Endodermal cell (in vitro differentiated cells): ENCODE results near the gene ZC3HAV1L. TPM values are rescaled to one million over a fixed set of nuclear protein-coding genes. Genes with fewer than 3 reads are reported as not detected.

Experiments
- DNase-seq: peaks from one replicate; pipeline ENCODE4 v3.0.0-alpha.2; 2017
- H3K27ac ChIP-seq: 2 replicates; pipeline ENCODE4 v1.5.1; 2013; ENCODE audit warnings: mild to moderate bottlenecking, low read depth, low read length, moderate library complexity
- H3K27me3 ChIP-seq: 2 replicates; pipeline ENCODE4 v1.6.1; 2013; ENCODE audit warnings: mild to moderate bottlenecking, low read length, moderate library complexity; ENCODE audit not compliant: insufficient read depth, control insufficient read depth, poor library complexity, severe bottlenecking
- H3K36me3 ChIP-seq: 2 replicates; pipeline ENCODE4 v1.7.0; 2013; ENCODE audit warnings: mild to moderate bottlenecking, low read length, moderate library complexity; ENCODE audit not compliant: control insufficient read depth, insufficient read depth
- H3K4me1 ChIP-seq: one replicate; pipeline ENCODE4 v1.7.0; 2013; ENCODE audit warnings: low read length; ENCODE audit not compliant: control insufficient read depth, insufficient read depth
- H3K4me3 ChIP-seq: 2 replicates; pipeline ENCODE4 v1.5.1; 2013; ENCODE audit warnings: mild to moderate bottlenecking, low read length, moderate library complexity
- H3K9ac ChIP-seq: 2 replicates; pipeline ENCODE4 v1.6.1; 2013; ENCODE audit warnings: mild to moderate bottlenecking, low read length, moderate library complexity; ENCODE audit not compliant: poor library complexity, severe bottlenecking; ENCODE audit errors: extremely low read depth
- H3K9me3 ChIP-seq: 2 replicates; pipeline ENCODE4 v1.6.1; 2013; ENCODE audit warnings: mild to moderate bottlenecking, low read length, moderate library complexity; ENCODE audit not compliant: control insufficient read depth
- H3K27ac Mint-ChIP-seq: 2 replicates; pipeline ENCODE4 v1.8.0; 2020; ENCODE audit warnings: mixed read lengths
- H3K27me3 Mint-ChIP-seq: 2 replicates; pipeline ENCODE4 v1.8.0; 2021; ENCODE audit warnings: mild to moderate bottlenecking, mixed read lengths; ENCODE audit not compliant: insufficient read depth
- H3K36me3 Mint-ChIP-seq: 2 replicates; pipeline ENCODE4 v1.8.0; 2020; ENCODE audit warnings: low read depth, mixed read lengths
- H3K4me1 Mint-ChIP-seq: 2 replicates; pipeline ENCODE4 v1.8.0; 2020; ENCODE audit warnings: mixed read lengths
- H3K4me3 Mint-ChIP-seq: 2 replicates; pipeline ENCODE4 v1.8.0; 2020; ENCODE audit warnings: mild to moderate bottlenecking, moderate library complexity, mixed read lengths
- H3K9me3 Mint-ChIP-seq: 2 replicates; pipeline ENCODE4 v1.8.0; 2020; ENCODE audit warnings: mild to moderate bottlenecking, mixed read lengths
- WGBS, 2 experiments: methylation state at CpG; one replicate each; pipeline versions ENCODE4 v1.1.5 to v1.1.7; 2013; ENCODE audit warnings: missing lambda C conversion rate in 2 of 2, mixed read lengths in 1 of 2; ENCODE audit not compliant: insufficient coverage in 1 of 2, insufficient read length in 1 of 2; 5-methylcytosine and 5-hydroxymethylcytosine counted together
- total RNA-seq, 2 donors: library from RNA; stranded (reverse); fragmentation: NEBNext Ultra II Directional in 1 of 2; extraction: Animal tissue kit (Norgen Biotek cat#: 25700) in 1 of 2; gene quantifications; 2 replicates in 1 of 2; 3 replicates in 1 of 2; pipeline ENCODE4 v1.2.1, GENCODE V29; 2021
- TF ChIP-seq, protein P1 (sequence below): fragments of 200-600 bp; sonication (generic); conservative IDR thresholded peaks from 2 replicates; pipeline ENCODE4 v1.5.0; 2021; ENCODE audit warnings: antibody characterized with exemption, mild to moderate bottlenecking

Gene ZC3HAV1L
- total RNA-seq, 2 donors from 2014 or later = 9.7 to 10.9 TPM

DNA sequence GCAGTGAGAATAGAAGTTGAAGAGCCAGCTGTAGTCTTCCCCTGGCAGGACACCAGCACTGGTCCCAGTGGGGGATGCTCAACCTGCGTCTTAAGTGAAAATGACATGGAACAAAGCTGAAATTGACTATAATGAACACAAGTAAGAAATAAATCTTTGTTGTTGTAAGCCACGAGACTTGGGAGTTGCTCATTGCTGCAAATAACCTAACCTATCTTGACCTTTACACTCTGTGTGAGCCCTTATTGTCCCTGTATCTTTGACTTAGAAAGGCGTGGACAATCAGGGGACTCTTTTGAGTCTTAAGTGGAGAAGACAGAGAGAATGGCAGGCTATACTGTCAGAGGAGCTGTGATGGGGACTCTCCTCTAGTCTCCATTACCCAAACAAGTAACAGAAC, 16.9 kb downstream of the ZC3HAV1L start:
- H3K27ac Mint-ChIP-seq = no peak overlapping the region
- H3K4me1 Mint-ChIP-seq = peaks cover 11% of the 10 kb centered on the region
- peaks cover 6% of the 10 kb centered on the region for H3K4me1 ChIP-seq
- WGBS, 2 experiments = 79 to 100% methylated on average over 1 to 3 of the region's 3 CpGs
- H3K27me3 Mint-ChIP-seq = no peaks in the 10 kb centered on the region
- no peak overlapping the region for H3K4me3 ChIP-seq
- peaks cover 19% of the 10 kb centered on the region for H3K36me3 Mint-ChIP-seq
- no peaks in the 10 kb centered on the region for H3K36me3 ChIP-seq
- H3K9me3 ChIP-seq = peaks cover 6% of the 10 kb centered on the region
- H3K27me3 ChIP-seq = no peaks in the 10 kb centered on the region
- TF ChIP-seq, protein P1, sequence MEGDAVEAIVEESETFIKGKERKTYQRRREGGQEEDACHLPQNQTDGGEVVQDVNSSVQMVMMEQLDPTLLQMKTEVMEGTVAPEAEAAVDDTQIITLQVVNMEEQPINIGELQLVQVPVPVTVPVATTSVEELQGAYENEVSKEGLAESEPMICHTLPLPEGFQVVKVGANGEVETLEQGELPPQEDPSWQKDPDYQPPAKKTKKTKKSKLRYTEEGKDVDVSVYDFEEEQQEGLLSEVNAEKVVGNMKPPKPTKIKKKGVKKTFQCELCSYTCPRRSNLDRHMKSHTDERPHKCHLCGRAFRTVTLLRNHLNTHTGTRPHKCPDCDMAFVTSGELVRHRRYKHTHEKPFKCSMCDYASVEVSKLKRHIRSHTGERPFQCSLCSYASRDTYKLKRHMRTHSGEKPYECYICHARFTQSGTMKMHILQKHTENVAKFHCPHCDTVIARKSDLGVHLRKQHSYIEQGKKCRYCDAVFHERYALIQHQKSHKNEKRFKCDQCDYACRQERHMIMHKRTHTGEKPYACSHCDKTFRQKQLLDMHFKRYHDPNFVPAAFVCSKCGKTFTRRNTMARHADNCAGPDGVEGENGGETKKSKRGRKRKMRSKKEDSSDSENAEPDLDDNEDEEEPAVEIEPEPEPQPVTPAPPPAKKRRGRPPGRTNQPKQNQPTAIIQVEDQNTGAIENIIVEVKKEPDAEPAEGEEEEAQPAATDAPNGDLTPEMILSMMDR = no peak
- no peak for DNase-seq
- H3K9ac ChIP-seq = no peak overlapping the region
- H3K9me3 Mint-ChIP-seq = no peaks in the 10 kb centered on the region
- H3K4me3 Mint-ChIP-seq = no peak overlapping the region
- no peak overlapping the region for H3K27ac ChIP-seq

DNA sequence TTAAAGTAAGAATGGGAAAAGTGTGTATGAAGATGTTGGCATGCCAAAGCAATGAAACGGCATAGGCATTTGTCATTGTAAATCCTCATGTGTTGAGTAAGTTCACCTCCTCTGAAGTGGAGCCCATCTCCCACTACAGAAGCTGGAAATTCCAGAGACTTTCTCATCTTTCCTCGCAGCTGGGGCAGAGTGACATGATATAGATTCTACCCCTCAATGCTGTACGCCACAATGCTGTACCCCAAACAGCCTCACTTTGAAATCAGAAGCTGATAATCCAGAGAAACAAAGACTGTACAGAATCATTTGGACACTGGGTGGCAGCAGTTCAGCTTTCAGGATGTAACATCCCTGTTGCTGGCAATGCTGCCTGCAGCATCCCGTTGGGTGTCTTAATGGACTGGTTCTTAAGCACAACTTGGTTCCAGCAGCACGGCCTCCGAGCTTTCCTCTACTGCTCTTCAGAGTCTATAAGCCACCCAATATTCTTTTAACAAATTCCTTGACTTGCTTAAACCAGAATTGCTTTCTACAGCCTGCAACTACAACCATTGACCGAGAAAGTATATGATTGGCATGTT, 18.8 kb downstream of the ZC3HAV1L start:
- H3K27me3 Mint-ChIP-seq = no peaks in the 10 kb centered on the region
- H3K27ac ChIP-seq = no peak overlapping the region
- no peaks in the 10 kb centered on the region for H3K27me3 ChIP-seq
- no peak overlapping the region for H3K4me3 ChIP-seq
- H3K4me1 ChIP-seq = peaks cover 6% of the 10 kb centered on the region
- TF ChIP-seq, protein P1 = peak; percentile 79
- peak; percentile 81 for DNase-seq
- no peaks in the 10 kb centered on the region for H3K36me3 ChIP-seq
- peaks cover 16% of the 10 kb centered on the region for H3K9me3 ChIP-seq
- peaks cover 13% of the 10 kb centered on the region for H3K9me3 Mint-ChIP-seq
- peaks cover 11% of the 10 kb centered on the region for H3K4me1 Mint-ChIP-seq
- no peak overlapping the region for H3K9ac ChIP-seq
- 52 to 75% methylated on average over 6 to 7 of the region's 7 CpGs for WGBS, 2 experiments
- no peak overlapping the region for H3K4me3 Mint-ChIP-seq
- H3K27ac Mint-ChIP-seq = no peak overlapping the region
- H3K36me3 Mint-ChIP-seq = peaks cover 5% of the 10 kb centered on the region

DNA sequence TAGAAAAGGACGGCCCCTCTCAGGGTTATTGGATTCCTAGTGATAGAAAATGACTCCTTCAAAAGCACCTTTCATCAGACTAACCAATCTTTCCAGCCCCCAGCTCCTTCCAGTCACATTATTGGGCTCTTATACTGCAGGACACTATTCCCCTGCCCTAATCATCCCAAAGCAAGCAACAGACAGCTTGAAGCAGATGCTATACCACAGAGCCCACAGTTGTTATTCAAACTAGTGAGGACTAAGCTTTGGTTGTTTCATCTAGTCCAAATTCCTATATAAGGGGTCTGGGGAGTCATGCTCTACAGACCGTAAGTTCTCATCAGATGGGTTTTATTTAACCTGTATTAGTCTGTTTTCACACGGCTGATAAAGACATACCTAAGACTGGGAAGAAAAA, 24.5 kb downstream of the ZC3HAV1L start:
- Histone ChIP-seq H3K27me3 (no peaks in the 10 kb centered on the region), H3K36me3 (no peaks in the 10 kb centered on the region), H3K9me3 (peaks cover 61% of the 10 kb centered on the region), H3K4me3 (peak overlapping the region; percentile 72), H3K27ac (no peak overlapping the region), H3K4me1 (no peaks in the 10 kb centered on the region), H3K9ac (no peak overlapping the region)
- Mint-ChIP-seq H3K27me3 (no peaks in the 10 kb centered on the region), H3K9me3 (peaks cover 51% of the 10 kb centered on the region), H3K36me3 (no peaks in the 10 kb centered on the region), H3K4me1 (no peaks in the 10 kb centered on the region), H3K27ac (no peak overlapping the region), H3K4me3 (no peak overlapping the region)
- TF ChIP-seq, protein P1 = no peak
- WGBS, 2 experiments = 91 to 100% methylated on average over 2 to 3 of the region's 3 CpGs
- no peak for DNase-seq
